NCI-H2107 treated with DMSO at 0.1 percent for 48 hours (cell line): ENCODE results near the gene HINT3.
"Not testable (repeated sequence)": the region's sequence is repeated elsewhere in the genome, so short reads cannot be mapped to it uniquely, and the experiment has no call there.

Experiments used
- DNase-seq: peaks from one replicate; lab custom pipeline; 2025; ENCODE audit not compliant: unreplicated experiment; lab: John Stamatoyannopoulos, UW

The HINT3 gene

GRCh38 chr6:125959041-125959440 lies 2.5 kb downstream of the HINT3 start:
- no peak for DNase-seq

GRCh38 chr6:125961117-125961516 lies 4.5 kb downstream of the HINT3 start:
- DNase-seq: no peak

- DNase-seq: no peak
These were observed 6.4 kb downstream of the HINT3 start for GRCh38 chr6:125962900-125963497.

GRCh38 chr6:125963817-125964216 lies 7.2 kb downstream of the HINT3 start:
- DNase-seq: no peak

- no peak for DNase-seq
These were observed 10.0 kb downstream of the HINT3 start for GRCh38 chr6:125966569-125966968.

GRCh38 chr6:125968493-125968892 lies 11.9 kb downstream of the HINT3 start:
- no peak for DNase-seq

- no peak for DNase-seq
These were observed 14.2 kb downstream of the HINT3 start for GRCh38 chr6:125970760-125971159.

- not testable (repeated sequence) for DNase-seq
These were observed 15.9 kb downstream of the HINT3 start for GRCh38 chr6:125972478-125972877.

- peak; percentile 36 for DNase-seq
These were observed 17.8 kb downstream of the HINT3 start for GRCh38 chr6:125974214-125974866.

GRCh38 chr6:125979101-125979500 lies 22.5 kb downstream of the HINT3 start:
- no peak for DNase-seq

- no peak for DNase-seq
These were observed 25.1 kb downstream of the HINT3 start for GRCh38 chr6:125981571-125982185.

GRCh38 chr6:125983246-125983945 lies 26.8 kb downstream of the HINT3 start:
- no peak for DNase-seq

- no peak for DNase-seq
These were observed 27.7 kb downstream of the HINT3 start for GRCh38 chr6:125984311-125984710.

GRCh38 chr6:125985522-125985921 lies 29.0 kb downstream of the HINT3 start:
- no peak for DNase-seq

GRCh38 chr6:125985979-125986300 lies 29.4 kb downstream of the HINT3 start:
- no peak for DNase-seq

GRCh38 chr6:125986301-125987025 lies 29.9 kb downstream of the HINT3 start, which contains the start of gene TRMT11:
Gene TRMT11 (plus strand): TSS chr6:125986540. CDS start chr6:125986551, 11 bp downstream.
- DNase-seq: peak; percentile 86

GRCh38 chr6:125987026-125987617 lies 30.6 kb downstream of the HINT3 start:
- no peak for DNase-seq

- no peak for DNase-seq
These were observed 31.7 kb downstream of the HINT3 start for GRCh38 chr6:125988280-125988679.

- DNase-seq: no peak
These were observed 33.1 kb downstream of the HINT3 start for GRCh38 chr6:125989631-125990030.

- no peak for DNase-seq
These were observed 35.1 kb downstream of the HINT3 start for GRCh38 chr6:125991653-125992052.
